Panc1 (cell line): Measurements from ENCODE around the gene ASTN2. TPM values are rescaled to one million over a fixed set of nuclear protein-coding genes. Genes with fewer than 3 reads are reported as not detected.

ENCODE experiments used
- ATAC-seq: fragments of 200-7000 bp; cut with Tn5 transposase; 2 replicates; pipeline ENCODE4 v1.9.1; 2020; ENCODE audit warnings: mild to moderate bottlenecking, moderate library complexity
- BruUV-seq: library from RNA; stranded (reverse); fragments of 400-500 nt; replicated peaks from 2 replicates; lab custom pipeline; 2021; lab: Mats Ljungman, UMichigan
- CTCF ChIA-PET: fragments of 300-600 bp; sonication (Branson Sonifier 250); formaldehyde crosslinking; loops from one replicate; lab custom pipeline; 2022; ENCODE audit warnings: antibody characterized with exemption; lab: Charles Lee
- POLR2A ChIA-PET: fragments of 300-600 bp; sonication (Branson Sonifier 250); formaldehyde crosslinking; loops from one replicate; lab custom pipeline; 2022; ENCODE audit warnings: antibody characterized with exemption; lab: Charles Lee
- DNase-seq: peaks from one replicate; pipeline ENCODE4 v3.0.0-alpha.2; 2010; ENCODE audit warnings: low read depth, low spot score
- H3K27ac ChIP-seq: 2 replicates; pipeline ENCODE4 v1.5.1; 2011; ENCODE audit warnings: mild to moderate bottlenecking, low read length, inconsistent platforms
- H3K27me3 ChIP-seq: fragments of 200-500 bp; sonication (Bioruptor generic); 2 replicates; pipeline ENCODE4 v1.6.0; 2014; ENCODE audit warnings: low read length, inconsistent platforms; ENCODE audit not compliant: control insufficient read depth, insufficient read depth
- H3K36me3 ChIP-seq: fragments of 200-500 bp; sonication (Bioruptor generic); 2 replicates; pipeline ENCODE4 v1.5.1; 2014; ENCODE audit warnings: inconsistent platforms, mild to moderate bottlenecking, low read length, moderate library complexity; ENCODE audit not compliant: control insufficient read depth, insufficient read depth
- H3K4me1 ChIP-seq: 2 replicates; pipeline ENCODE4 v1.5.1; 2011; ENCODE audit warnings: inconsistent platforms, mild to moderate bottlenecking, low read length, moderate library complexity; ENCODE audit not compliant: control insufficient read depth, insufficient read depth
- H3K4me3 ChIP-seq, 2 experiments: 2 replicates each; pipeline ENCODE4 v1.5.1; 2011 to 2012; ENCODE audit warnings: low read depth in 2 of 2, low read length in 2 of 2, mild to moderate bottlenecking in 2 of 2, inconsistent platforms in 1 of 2, moderate library complexity in 1 of 2
- H3K9me3 ChIP-seq: fragments of 200-500 bp; sonication (Bioruptor generic); 2 replicates; pipeline ENCODE4 v1.5.1; 2014; ENCODE audit warnings: low read depth, mild to moderate bottlenecking, inconsistent platforms, low read length, moderate library complexity; ENCODE audit not compliant: control insufficient read depth, insufficient read depth
- POLR2AphosphoS5 ChIP-seq: IDR thresholded peaks from 2 replicates; pipeline ENCODE4 v1.6.1; 2012; ENCODE audit warnings: mild to moderate bottlenecking, low read depth, low read length, moderate library complexity
- SIN3A ChIP-seq: IDR thresholded peaks from 2 replicates; pipeline ENCODE4 v1.6.1; 2012; ENCODE audit warnings: low read depth, mild to moderate bottlenecking, low read length, moderate library complexity, borderline replicate concordance; ENCODE audit not compliant: insufficient read depth
- TCF7L2 ChIP-seq: IDR thresholded peaks from 2 replicates; pipeline ENCODE4 v1.6.1; 2011; ENCODE audit warnings: mild to moderate bottlenecking, low read depth, low read length, inconsistent platforms
- in situ Hi-C: cut with HindIII; loops from 2 replicates; pipeline ENCODE4 v1.10.0; 2016; ENCODE audit warnings: low sequenced_read_pairs, low pct_unique_long_range_greater_than_20kb
- intact Hi-C: fragments of 100-400 bp; cut with micrococcal nuclease; formaldehyde crosslinking; loops from one replicate; pipeline ENCODE4 v1.10.0; 2022; ENCODE audit not compliant: unreplicated experiment
- total RNA-seq: library from RNA; stranded (reverse); gene quantifications from one replicate; pipeline ENCODE4 v1.2.1, GENCODE V29; 2021; ENCODE audit not compliant: unreplicated experiment
- TF ChIP-seq, protein P1 (sequence below), 2 experiments: IDR thresholded peaks; 2 replicates each; pipeline ENCODE4 v1.6.1; 2011 to 2012; ENCODE audit warnings: low read depth in 2 of 2, control low read depth in 1 of 2, low read length in 1 of 2, mild to moderate bottlenecking in 1 of 2, moderate library complexity in 1 of 2; ENCODE audit not compliant: insufficient read depth in 1 of 2
- TF ChIP-seq, protein P2 (sequence below): fragments of 450-650 bp; IDR thresholded peaks from 2 replicates; pipeline ENCODE4 v1.5.1; 2017; ENCODE audit warnings: mild to moderate bottlenecking

Gene ASTN2
- total RNA-seq, 1 experiment from 2014 or later = 3.9 TPM

DNA sequence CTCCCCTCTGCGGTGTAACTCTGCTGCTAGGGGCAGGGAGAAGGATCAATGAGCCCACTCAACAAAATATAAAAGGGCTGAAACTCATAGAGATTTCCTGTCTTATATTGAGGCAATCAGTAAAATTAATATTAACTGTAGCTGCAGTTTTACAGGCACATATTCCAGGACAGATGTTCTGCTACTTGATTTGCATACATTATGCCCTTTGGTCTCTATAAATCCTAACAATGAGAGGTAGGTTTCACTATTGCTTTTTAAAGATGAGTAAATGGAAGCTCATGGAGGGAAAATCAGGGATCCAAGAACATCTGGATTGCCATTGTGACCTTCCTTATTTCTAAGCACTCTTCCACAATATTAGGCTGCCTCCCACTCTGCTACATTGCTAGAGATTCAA lies 751.3 kb downstream of the ASTN2 start:
- Histone ChIP-seq H3K9me3 (no peaks in the 10 kb centered on the region), H3K4me1 (no peaks in the 10 kb centered on the region), H3K27ac (no peak overlapping the region), H3K27me3 (no peaks in the 10 kb centered on the region), H3K4me3 (no peak overlapping the region), H3K36me3 (no peaks in the 10 kb centered on the region)
- POLR2A ChIA-PET = no interaction called here
- TF ChIP-seq POLR2AphosphoS5 (no peak), TCF7L2 (no peak), SIN3A (no peak)
- TF ChIP-seq, protein P1, sequence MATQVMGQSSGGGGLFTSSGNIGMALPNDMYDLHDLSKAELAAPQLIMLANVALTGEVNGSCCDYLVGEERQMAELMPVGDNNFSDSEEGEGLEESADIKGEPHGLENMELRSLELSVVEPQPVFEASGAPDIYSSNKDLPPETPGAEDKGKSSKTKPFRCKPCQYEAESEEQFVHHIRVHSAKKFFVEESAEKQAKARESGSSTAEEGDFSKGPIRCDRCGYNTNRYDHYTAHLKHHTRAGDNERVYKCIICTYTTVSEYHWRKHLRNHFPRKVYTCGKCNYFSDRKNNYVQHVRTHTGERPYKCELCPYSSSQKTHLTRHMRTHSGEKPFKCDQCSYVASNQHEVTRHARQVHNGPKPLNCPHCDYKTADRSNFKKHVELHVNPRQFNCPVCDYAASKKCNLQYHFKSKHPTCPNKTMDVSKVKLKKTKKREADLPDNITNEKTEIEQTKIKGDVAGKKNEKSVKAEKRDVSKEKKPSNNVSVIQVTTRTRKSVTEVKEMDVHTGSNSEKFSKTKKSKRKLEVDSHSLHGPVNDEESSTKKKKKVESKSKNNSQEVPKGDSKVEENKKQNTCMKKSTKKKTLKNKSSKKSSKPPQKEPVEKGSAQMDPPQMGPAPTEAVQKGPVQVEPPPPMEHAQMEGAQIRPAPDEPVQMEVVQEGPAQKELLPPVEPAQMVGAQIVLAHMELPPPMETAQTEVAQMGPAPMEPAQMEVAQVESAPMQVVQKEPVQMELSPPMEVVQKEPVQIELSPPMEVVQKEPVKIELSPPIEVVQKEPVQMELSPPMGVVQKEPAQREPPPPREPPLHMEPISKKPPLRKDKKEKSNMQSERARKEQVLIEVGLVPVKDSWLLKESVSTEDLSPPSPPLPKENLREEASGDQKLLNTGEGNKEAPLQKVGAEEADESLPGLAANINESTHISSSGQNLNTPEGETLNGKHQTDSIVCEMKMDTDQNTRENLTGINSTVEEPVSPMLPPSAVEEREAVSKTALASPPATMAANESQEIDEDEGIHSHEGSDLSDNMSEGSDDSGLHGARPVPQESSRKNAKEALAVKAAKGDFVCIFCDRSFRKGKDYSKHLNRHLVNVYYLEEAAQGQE (IDR thresholded peaks at IDR 0.05; ENCODE audit: insufficient read depth in 1 of 2, low read depth in 2 of 2, low read length in 1 of 2) = no peak
- TF ChIP-seq, protein P2, sequence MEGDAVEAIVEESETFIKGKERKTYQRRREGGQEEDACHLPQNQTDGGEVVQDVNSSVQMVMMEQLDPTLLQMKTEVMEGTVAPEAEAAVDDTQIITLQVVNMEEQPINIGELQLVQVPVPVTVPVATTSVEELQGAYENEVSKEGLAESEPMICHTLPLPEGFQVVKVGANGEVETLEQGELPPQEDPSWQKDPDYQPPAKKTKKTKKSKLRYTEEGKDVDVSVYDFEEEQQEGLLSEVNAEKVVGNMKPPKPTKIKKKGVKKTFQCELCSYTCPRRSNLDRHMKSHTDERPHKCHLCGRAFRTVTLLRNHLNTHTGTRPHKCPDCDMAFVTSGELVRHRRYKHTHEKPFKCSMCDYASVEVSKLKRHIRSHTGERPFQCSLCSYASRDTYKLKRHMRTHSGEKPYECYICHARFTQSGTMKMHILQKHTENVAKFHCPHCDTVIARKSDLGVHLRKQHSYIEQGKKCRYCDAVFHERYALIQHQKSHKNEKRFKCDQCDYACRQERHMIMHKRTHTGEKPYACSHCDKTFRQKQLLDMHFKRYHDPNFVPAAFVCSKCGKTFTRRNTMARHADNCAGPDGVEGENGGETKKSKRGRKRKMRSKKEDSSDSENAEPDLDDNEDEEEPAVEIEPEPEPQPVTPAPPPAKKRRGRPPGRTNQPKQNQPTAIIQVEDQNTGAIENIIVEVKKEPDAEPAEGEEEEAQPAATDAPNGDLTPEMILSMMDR = no peak
- intact Hi-C loops (loop anchor here (5.0 kb wide), 1 partner anchor 1066 kb away; no protein-coding TSS in a partner anchor), in situ Hi-C loops (no loop called here)
- ATAC-seq = no peak
- no TSS peak for BruUV-seq
- CTCF ChIA-PET = no interaction called here
- no peak for DNase-seq

DNA sequence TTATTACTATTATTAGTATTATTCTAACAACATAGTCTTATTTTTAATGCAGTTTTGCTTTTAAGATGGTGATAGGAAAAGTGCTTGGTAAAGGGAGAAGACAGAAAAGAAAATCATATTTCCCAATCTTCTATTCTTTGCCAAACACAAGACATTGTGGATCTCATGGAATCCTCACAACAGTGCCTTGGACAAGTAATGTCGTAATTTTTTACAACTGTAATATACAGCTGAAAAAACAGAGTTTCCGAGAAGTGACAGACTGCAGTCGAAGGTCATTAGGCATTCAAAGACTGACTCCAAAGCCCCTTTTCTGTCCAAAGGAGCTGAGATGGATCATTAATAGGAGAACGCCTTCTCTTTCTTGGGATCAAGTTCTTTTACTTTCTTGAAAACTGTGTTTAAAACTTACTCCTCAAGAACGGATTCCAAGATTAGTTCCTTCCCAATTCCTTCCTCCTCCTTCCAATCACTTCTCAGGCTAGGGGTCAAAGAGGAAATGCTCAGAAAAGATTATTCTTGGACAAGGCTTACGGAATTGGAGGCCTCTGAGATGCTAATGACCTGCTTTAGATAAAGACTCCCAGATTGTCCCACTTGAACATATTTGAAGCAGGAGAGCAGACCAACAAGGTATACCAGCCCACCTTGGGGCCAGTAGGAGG lies 752.1 kb downstream of the ASTN2 start:
- H3K36me3 ChIP-seq = no peaks in the 10 kb centered on the region
- no peak for ATAC-seq
- intact Hi-C loops = loop anchor here (5.0 kb wide), 1 partner anchor 1065 kb away; no protein-coding TSS in a partner anchor
- ChIA-PET CTCF (no interaction called here), POLR2A (no interaction called here)
- TF ChIP-seq, protein P1 (IDR thresholded peaks at IDR 0.05; ENCODE audit: insufficient read depth in 1 of 2, low read depth in 2 of 2, low read length in 1 of 2) = no peak
- TF ChIP-seq POLR2AphosphoS5 (no peak), TCF7L2 (no peak), SIN3A (no peak)
- TF ChIP-seq, protein P2 = no peak
- no peaks in the 10 kb centered on the region for H3K4me1 ChIP-seq
- no peak overlapping the region for H3K4me3 ChIP-seq
- BruUV-seq = no TSS peak
- H3K9me3 ChIP-seq = no peaks in the 10 kb centered on the region
- no peak for DNase-seq
- H3K27ac ChIP-seq = no peak overlapping the region
- in situ Hi-C loops = no loop called here
- no peaks in the 10 kb centered on the region for H3K27me3 ChIP-seq
